Retinal pigment epithelial cell (primary cell): ENCODE results near the gene PRPSAP1.
A peak's percentile ranks its signal among the peaks of the same experiment; 100 is the strongest.

ENCODE experiments used
- DNase-seq: peaks from one replicate; pipeline ENCODE4 v3.0.0-alpha.2; 2010; ENCODE audit warnings: low read depth
- H3K4me3 ChIP-seq: 2 replicates; pipeline ENCODE4 v1.5.1; 2011; ENCODE audit warnings: mild to moderate bottlenecking, low read length, control low read depth, moderate library complexity
- TF ChIP-seq, protein P1 (sequence below): conservative IDR thresholded peaks from 2 replicates; pipeline ENCODE4 v1.5.1; 2011; ENCODE audit warnings: low read depth, low read length, control low read depth, inconsistent platforms

PRPSAP1 gene

DNA sequence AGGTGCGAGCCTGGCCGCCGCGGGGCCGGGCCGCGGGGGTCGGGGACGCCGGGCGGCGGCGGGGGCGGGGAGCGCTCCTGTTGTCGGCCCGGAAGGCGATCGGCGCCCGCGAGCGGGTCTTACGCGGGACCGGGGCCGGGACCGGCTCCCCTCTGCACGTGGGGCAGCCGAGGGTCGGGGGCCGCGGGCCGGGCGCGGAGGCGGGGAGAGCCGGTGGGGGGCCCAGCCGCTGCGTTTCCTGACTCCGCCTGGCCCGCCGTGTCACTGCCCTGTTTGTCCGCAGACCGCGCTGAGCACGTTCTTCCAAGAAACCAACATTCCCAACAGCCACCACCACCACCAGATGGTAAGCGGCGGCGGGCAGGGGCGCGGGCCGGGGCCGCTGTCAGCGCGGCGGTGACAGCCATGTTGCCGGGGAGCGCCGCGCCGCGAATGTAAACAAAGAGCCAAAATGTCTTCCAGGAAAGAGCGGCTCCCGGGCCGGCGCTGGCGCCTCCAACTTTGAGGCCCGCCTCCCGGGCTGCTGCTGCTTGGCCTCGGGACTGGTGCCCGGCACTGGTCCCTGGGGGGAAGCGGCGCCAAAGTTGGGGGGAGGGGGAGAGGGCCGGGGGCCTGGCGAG, 88.0 kb downstream of the PRPSAP1 start:
- TF ChIP-seq, protein P1, sequence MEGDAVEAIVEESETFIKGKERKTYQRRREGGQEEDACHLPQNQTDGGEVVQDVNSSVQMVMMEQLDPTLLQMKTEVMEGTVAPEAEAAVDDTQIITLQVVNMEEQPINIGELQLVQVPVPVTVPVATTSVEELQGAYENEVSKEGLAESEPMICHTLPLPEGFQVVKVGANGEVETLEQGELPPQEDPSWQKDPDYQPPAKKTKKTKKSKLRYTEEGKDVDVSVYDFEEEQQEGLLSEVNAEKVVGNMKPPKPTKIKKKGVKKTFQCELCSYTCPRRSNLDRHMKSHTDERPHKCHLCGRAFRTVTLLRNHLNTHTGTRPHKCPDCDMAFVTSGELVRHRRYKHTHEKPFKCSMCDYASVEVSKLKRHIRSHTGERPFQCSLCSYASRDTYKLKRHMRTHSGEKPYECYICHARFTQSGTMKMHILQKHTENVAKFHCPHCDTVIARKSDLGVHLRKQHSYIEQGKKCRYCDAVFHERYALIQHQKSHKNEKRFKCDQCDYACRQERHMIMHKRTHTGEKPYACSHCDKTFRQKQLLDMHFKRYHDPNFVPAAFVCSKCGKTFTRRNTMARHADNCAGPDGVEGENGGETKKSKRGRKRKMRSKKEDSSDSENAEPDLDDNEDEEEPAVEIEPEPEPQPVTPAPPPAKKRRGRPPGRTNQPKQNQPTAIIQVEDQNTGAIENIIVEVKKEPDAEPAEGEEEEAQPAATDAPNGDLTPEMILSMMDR = no peak
- DNase-seq = no peak
- peak overlapping the region; percentile 72 for H3K4me3 ChIP-seq

DNA sequence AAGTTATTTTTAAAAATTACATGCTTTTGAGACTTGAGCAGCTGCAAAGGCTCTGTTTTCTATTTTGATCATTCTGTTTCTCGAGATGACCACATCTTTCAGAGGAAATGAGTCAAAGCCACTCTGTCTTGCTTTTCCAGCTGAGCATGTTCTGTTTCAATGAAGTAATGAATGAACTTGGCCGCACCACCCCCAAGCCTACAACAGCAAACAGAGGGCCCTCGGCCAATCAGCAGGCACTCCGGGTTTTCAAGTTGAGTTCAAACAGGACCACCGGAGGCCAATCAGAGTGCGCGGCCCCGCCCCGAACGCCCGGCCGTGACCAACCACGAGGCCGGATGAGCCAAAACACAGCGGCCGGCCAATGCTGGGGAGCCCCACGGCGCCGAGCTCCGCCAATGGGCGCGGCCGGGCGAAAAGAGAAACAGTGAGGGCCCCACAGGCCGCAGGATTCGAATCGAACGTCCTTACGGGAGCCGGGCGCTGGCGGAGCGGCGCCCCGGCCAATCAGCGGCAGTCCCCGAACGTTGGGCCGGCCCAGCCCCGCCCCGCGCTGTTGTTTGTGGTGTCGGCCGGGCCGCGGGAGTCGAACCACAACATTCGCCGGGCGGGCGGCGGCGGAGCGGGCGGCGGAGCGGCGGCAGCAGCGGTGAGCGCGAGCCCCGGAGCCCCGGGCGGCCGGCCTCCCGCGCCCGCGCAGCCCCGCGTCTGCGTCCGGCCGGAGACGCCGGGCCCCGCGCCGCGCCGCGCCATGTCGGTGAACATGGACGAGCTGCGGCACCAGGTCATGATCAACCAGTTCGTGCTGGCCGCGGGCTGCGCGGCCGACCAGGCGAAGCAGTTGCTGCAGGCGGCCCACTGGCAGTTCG, 88.7 kb downstream of the PRPSAP1 start, which contains the start of gene UBALD2:
Gene UBALD2, plus strand, starts transcription at position 594 of the 869 bp plus-strand sequence. Its CDS starts 158 bp downstream, at position 752.
- peak; percentile 97 for DNase-seq
- H3K4me3 ChIP-seq = peak within 1 kb of the TSS; percentile 72
- TF ChIP-seq, protein P1 = no peak

DNA sequence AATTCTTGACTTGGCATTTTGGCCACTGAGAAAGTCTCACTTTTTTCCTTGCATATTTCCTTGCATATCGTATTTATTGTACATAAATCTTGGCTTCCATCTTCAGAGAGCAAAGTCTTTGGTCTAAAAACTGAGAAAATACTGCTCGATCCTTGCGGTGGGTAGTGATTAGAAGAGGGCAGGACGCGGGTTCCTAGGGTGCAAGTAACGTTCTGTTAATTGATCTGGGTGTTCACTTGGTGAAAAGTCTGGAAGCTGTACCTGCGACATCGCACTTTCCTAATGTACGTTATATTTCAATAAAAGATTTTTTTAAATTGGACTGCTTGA, 89.3 kb downstream of the PRPSAP1 start:
- DNase-seq = no peak
- no peak overlapping the region for H3K4me3 ChIP-seq
- TF ChIP-seq, protein P1 = no peak

DNA sequence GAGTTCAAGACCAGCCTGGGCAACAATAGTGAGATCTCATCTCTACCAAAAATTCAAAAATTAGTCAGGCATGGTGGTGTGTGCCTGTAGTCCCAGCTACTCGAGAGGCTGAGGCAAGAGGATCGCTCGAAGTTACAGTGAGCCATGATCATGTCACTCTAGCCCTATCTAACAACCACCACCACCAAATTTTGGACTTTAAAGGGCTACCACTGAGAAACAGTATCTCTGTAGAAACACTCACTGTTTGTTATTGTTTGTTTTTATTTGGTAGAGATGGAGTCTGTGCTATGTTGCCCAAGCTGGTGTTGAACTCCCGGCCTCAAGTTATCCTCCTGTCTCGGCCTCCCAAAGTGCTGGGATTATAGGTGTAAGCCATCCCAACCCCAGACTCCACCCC, 89.8 kb downstream of the PRPSAP1 start:
- DNase-seq = no peak
- TF ChIP-seq, protein P1 = no peak
- no peak overlapping the region for H3K4me3 ChIP-seq

DNA sequence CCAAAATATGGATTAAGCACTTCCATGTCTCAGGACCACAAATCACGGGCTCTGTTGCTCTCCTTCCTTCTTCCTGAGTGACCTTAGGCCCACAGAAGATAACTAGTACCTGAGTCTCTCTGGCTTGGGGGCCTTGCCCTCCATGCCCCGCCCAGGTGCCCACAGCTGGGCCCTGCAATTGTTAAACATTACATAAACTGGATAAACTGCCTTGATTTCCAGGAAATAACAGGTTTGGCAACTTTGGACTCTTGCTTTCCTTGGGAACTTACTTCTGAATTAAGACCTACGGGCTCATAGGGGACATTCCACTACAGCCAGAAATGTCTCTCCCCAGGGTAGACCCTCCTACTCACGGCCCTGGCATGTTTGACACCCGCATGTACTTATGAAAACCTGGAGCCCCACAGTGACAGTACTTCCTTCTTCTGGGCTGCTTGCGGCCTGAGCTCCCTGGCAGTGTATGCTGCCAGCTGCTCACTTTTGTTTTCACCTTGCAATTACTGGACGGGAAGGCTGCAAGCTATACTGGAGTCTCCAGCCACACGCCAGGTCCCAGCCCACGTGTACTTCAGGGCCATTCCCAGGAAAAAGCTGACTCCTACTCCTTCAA, 90.9 kb downstream of the PRPSAP1 start:
- TF ChIP-seq, protein P1 = no peak
- no peak for DNase-seq
- H3K4me3 ChIP-seq = no peak overlapping the region

DNA sequence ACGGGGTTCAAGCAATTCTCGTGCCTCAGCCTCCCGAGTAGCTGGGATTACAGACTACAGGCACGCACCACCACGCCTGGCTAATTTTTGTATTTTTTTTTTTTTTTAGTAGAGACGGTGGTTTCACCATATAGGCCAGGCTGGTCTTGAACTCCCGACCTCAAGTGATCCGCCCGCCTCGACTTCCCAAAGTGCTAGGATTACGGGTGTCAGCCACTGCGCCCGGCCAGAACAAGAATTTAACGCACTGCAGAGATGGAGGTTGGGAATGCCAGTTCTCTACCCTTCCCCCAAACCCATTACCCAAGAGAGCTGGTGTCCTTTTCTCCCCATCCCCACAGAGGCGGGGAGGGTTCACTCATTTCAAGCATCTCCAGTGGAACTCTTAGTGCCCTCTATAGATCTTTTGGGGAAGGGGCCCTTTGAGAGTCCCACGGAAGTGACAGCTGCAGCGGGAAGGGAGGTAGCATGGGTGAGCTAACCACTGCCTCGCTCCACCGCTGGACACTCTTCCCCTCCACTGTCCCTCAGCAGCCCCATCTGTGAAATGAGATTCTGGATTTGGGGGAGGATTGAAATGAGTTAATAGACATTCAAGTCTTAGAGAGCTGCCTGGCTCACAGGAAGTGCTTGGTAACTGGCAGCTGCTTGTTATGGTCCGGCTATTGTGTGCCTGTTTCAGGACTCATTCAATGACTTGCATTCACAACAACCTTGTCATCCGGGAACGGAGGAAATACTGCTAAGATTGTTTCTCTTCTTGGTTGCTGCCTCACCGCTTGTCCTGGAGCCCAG, 92.1 kb downstream of the PRPSAP1 start:
- DNase-seq = no peak
- H3K4me3 ChIP-seq = no peak overlapping the region
- TF ChIP-seq, protein P1 = no peak
